Endodermal cell (in vitro differentiated cells): ENCODE data around the gene RNF227. TPM values are rescaled to one million over a fixed set of nuclear protein-coding genes. Genes with fewer than 3 reads are reported as not detected.

ENCODE experiments used
- DNase-seq: peaks from one replicate; pipeline ENCODE4 v3.0.0-alpha.2; 2017
- H3K27ac ChIP-seq: 2 replicates; pipeline ENCODE4 v1.5.1; 2013; ENCODE audit warnings: mild to moderate bottlenecking, low read depth, low read length, moderate library complexity
- H3K27me3 ChIP-seq: 2 replicates; pipeline ENCODE4 v1.6.1; 2013; ENCODE audit warnings: mild to moderate bottlenecking, low read length, moderate library complexity; ENCODE audit not compliant: insufficient read depth, control insufficient read depth, poor library complexity, severe bottlenecking
- H3K36me3 ChIP-seq: 2 replicates; pipeline ENCODE4 v1.7.0; 2013; ENCODE audit warnings: mild to moderate bottlenecking, low read length, moderate library complexity; ENCODE audit not compliant: control insufficient read depth, insufficient read depth
- H3K4me1 ChIP-seq: one replicate; pipeline ENCODE4 v1.7.0; 2013; ENCODE audit warnings: low read length; ENCODE audit not compliant: control insufficient read depth, insufficient read depth
- H3K4me3 ChIP-seq: 2 replicates; pipeline ENCODE4 v1.5.1; 2013; ENCODE audit warnings: mild to moderate bottlenecking, low read length, moderate library complexity
- H3K9ac ChIP-seq: 2 replicates; pipeline ENCODE4 v1.6.1; 2013; ENCODE audit warnings: mild to moderate bottlenecking, low read length, moderate library complexity; ENCODE audit not compliant: poor library complexity, severe bottlenecking; ENCODE audit errors: extremely low read depth
- H3K9me3 ChIP-seq: 2 replicates; pipeline ENCODE4 v1.6.1; 2013; ENCODE audit warnings: mild to moderate bottlenecking, low read length, moderate library complexity; ENCODE audit not compliant: control insufficient read depth
- H3K27ac Mint-ChIP-seq: 2 replicates; pipeline ENCODE4 v1.8.0; 2020; ENCODE audit warnings: mixed read lengths
- H3K27me3 Mint-ChIP-seq: 2 replicates; pipeline ENCODE4 v1.8.0; 2021; ENCODE audit warnings: mild to moderate bottlenecking, mixed read lengths; ENCODE audit not compliant: insufficient read depth
- H3K36me3 Mint-ChIP-seq: 2 replicates; pipeline ENCODE4 v1.8.0; 2020; ENCODE audit warnings: low read depth, mixed read lengths
- H3K4me1 Mint-ChIP-seq: 2 replicates; pipeline ENCODE4 v1.8.0; 2020; ENCODE audit warnings: mixed read lengths
- H3K4me3 Mint-ChIP-seq: 2 replicates; pipeline ENCODE4 v1.8.0; 2020; ENCODE audit warnings: mild to moderate bottlenecking, moderate library complexity, mixed read lengths
- H3K9me3 Mint-ChIP-seq: 2 replicates; pipeline ENCODE4 v1.8.0; 2020; ENCODE audit warnings: mild to moderate bottlenecking, mixed read lengths
- CTCF ChIP-seq: fragments of 200-600 bp; sonication (generic); conservative IDR thresholded peaks from 2 replicates; pipeline ENCODE4 v1.5.0; 2021; ENCODE audit warnings: antibody characterized with exemption, mild to moderate bottlenecking
- WGBS, 2 experiments: methylation state at CpG; one replicate each; pipeline versions ENCODE4 v1.1.5 to v1.1.7; 2013; ENCODE audit warnings: missing lambda C conversion rate in 2 of 2, mixed read lengths in 1 of 2; ENCODE audit not compliant: insufficient coverage in 1 of 2, insufficient read length in 1 of 2; 5-methylcytosine and 5-hydroxymethylcytosine counted together
- total RNA-seq, 2 donors: library from RNA; stranded (reverse); fragmentation: NEBNext Ultra II Directional in 1 of 2; extraction: Animal tissue kit (Norgen Biotek cat#: 25700) in 1 of 2; gene quantifications; 2 replicates in 1 of 2; 3 replicates in 1 of 2; pipeline ENCODE4 v1.2.1, GENCODE V29; 2021

RNF227 gene
- total RNA-seq, 2 donors from 2014 or later = 1.1 to 1.6 TPM

GRCh38 chr17:7927596-7927995 is 11.5 kb upstream of the RNF227 start:
- H3K36me3 Mint-ChIP-seq = peaks cover 3% of the 10 kb centered on the region
- no peak overlapping the region for H3K27ac Mint-ChIP-seq
- WGBS, 2 experiments = 70 to 84% methylated on average over 2 to 3 of the region's 3 CpGs
- H3K27me3 Mint-ChIP-seq = peaks cover 71% of the 10 kb centered on the region
- DNase-seq = peak; percentile 79
- H3K9me3 Mint-ChIP-seq = no peaks in the 10 kb centered on the region
- Histone ChIP-seq H3K4me3 (no peak overlapping the region), H3K27ac (no peak overlapping the region), H3K36me3 (peaks cover 6% of the 10 kb centered on the region), H3K9ac (no peak overlapping the region), H3K4me1 (peaks cover 2% of the 10 kb centered on the region), H3K9me3 (no peaks in the 10 kb centered on the region), H3K27me3 (peaks cover 41% of the 10 kb centered on the region)
- TF ChIP-seq CTCF = peak; percentile 45
- H3K4me1 Mint-ChIP-seq = peaks cover 28% of the 10 kb centered on the region
- H3K4me3 Mint-ChIP-seq = no peak overlapping the region

GRCh38 chr17:7922845-7923628 is 6.9 kb upstream of the RNF227 start:
- H3K4me1 ChIP-seq = peaks cover 2% of the 10 kb centered on the region
- WGBS, 2 experiments = 46 to 51% methylated on average over 28 to 45 of the region's 45 CpGs
- H3K9me3 Mint-ChIP-seq = no peaks in the 10 kb centered on the region
- peaks cover 88% of the 10 kb centered on the region for H3K27me3 Mint-ChIP-seq
- peaks cover 18% of the 10 kb centered on the region for H3K4me1 Mint-ChIP-seq
- no peaks in the 10 kb centered on the region for H3K36me3 ChIP-seq
- H3K9ac ChIP-seq = no peak overlapping the region
- H3K27ac ChIP-seq = no peak overlapping the region
- H3K4me3 Mint-ChIP-seq = peak overlapping the region; percentile 42
- H3K4me3 ChIP-seq = no peak overlapping the region
- H3K36me3 Mint-ChIP-seq = peaks cover 2% of the 10 kb centered on the region
- no peaks in the 10 kb centered on the region for H3K9me3 ChIP-seq
- TF ChIP-seq CTCF = no peak
- H3K27me3 ChIP-seq = peaks cover 40% of the 10 kb centered on the region
- H3K27ac Mint-ChIP-seq = no peak overlapping the region
- peak; percentile 96 for DNase-seq

GRCh38 chr17:7922269-7922844 is 6.3 kb upstream of the RNF227 start:
- peak overlapping the region; percentile 42 for H3K4me3 Mint-ChIP-seq
- H3K27me3 ChIP-seq = peaks cover 39% of the 10 kb centered on the region
- H3K27ac ChIP-seq = no peak overlapping the region
- peak; percentile 44 for DNase-seq
- no peaks in the 10 kb centered on the region for H3K9me3 ChIP-seq
- H3K4me1 ChIP-seq = peaks cover 2% of the 10 kb centered on the region
- H3K4me1 Mint-ChIP-seq = peaks cover 14% of the 10 kb centered on the region
- H3K9ac ChIP-seq = no peak overlapping the region
- no peak overlapping the region for H3K27ac Mint-ChIP-seq
- peak; percentile 31 for TF ChIP-seq CTCF
- H3K27me3 Mint-ChIP-seq = peaks cover 88% of the 10 kb centered on the region
- H3K36me3 Mint-ChIP-seq = no peaks in the 10 kb centered on the region
- WGBS, 2 experiments = 60 to 69% methylated on average over 11 to 16 of the region's 16 CpGs
- no peaks in the 10 kb centered on the region for H3K36me3 ChIP-seq
- H3K9me3 Mint-ChIP-seq = no peaks in the 10 kb centered on the region
- no peak overlapping the region for H3K4me3 ChIP-seq
